ENCODE data around the gene SF3A2.

SF3A2 gene

DNA sequence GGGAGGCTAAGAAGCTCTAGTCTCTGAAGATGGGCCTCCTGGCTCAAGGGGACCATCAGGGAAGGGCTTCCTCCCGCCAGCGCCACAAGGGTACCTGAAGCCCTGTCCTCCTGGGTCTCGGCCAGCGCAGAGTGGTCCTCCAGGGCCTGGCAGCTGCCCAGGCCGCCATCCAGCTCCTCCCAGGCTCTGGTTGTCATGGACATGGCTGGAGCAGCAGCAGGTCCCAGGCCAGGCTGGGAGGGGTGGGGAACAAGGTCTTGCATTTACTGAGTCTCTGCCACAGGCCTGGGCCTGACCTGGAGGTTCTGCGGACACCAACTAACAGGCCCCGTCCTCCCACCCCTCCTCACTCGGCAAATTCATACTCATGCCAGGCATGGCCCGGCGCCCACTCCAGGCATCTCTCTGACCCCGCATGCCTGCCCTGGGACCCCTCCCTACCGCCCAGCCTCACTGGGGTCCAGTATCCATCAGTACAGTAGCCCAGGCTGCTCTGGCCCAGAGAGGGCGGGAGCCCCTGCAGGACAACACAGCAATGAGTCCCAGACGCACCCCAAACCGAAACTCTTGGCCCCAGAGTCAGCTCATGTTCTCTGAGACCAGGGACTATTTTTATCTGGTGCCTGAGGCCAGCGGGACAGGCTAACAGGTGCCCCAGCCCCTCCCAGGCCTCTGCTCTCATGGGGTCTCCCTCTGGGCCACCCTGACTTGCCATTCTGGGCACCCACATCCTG lies 18.7 kb downstream of the SF3A2 start:
- no peaks in the 10 kb centered on the region for H3K4me1 ChIP-seq (ENCODE audit: insufficient read depth, low read length)
- H3K9me3 ChIP-seq (ENCODE audit: control insufficient read depth, insufficient read depth, low read length) = no peaks in the 10 kb centered on the region
- no peak overlapping the region for H3K9ac ChIP-seq (ENCODE audit: low read depth, low read length)
- no peaks in the 10 kb centered on the region for H3K36me3 ChIP-seq (ENCODE audit: insufficient read depth, low read length)

DNA sequence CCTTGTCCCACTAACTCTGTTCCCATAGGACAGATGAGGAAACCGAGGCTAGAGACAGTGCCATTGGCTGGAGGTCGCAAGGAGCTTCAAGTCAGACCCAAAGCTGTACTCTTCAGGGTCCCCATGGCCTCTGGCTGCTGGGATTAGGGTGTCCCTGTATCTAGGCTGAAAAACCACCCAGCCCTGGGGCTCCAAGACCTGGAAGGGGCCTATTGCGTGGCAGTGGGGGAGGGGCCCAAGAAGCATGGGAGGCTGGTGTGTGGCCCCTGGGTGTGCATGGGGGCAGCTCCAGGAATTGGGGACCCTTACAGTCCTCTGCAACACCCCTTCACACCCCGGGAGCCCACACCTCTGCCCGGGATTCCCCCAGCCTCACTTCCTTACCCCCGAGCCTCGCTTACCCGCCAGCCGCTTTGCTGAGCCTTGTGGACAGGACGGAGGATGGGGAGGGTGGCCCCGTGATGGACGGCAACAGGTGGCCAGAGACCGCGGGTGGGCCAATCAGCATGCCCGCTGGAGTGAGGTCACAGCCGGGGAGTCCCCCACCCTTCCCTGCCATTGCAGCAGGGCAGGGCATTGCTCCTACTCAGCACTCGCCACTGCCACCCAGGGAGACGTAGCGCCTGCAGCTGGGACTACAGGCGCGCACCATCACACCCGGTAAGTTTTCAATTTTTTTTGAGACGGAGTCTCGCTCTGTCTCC lies 19.5 kb downstream of the SF3A2 start, which contains the start of gene JSRP1:
TSS of gene JSRP1 (minus strand) at position 436 of the 704 bp plus-strand sequence. CDS start 1,103 bp downstream, outside the sequence.
- Histone ChIP-seq H3K9me3 (ENCODE audit: control insufficient read depth, insufficient read depth, low read length) (no peaks in the 10 kb centered on the region), H3K36me3 (ENCODE audit: insufficient read depth, low read length) (no peaks in the 10 kb centered on the region), H3K4me1 (ENCODE audit: insufficient read depth, low read length) (no peaks in the 10 kb centered on the region), H3K9ac (ENCODE audit: low read depth, low read length) (no peak within 1 kb of the TSS)

DNA sequence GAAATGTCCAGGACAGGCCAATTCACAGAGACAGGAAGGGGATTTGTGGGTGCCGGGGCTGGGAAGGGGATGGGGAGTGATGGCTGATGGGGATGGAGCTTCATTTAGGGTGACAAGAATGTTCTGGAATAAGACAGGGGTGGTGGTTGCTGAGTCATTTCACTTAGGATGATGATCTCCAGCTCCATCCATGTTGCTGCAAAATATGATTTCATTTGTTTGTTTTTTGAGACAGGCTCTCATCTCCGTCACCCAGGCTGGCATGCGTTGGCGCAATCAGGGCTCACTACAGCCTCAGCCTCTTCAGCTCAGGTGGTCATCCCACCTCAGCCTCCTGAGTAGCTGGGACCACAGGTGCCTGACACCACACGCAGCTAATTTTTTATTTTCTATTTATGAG lies 22.7 kb downstream of the SF3A2 start:
- no peaks in the 10 kb centered on the region for H3K36me3 ChIP-seq (ENCODE audit: insufficient read depth, low read length)
- H3K4me1 ChIP-seq (ENCODE audit: insufficient read depth, low read length) = no peaks in the 10 kb centered on the region
- H3K9me3 ChIP-seq (ENCODE audit: control insufficient read depth, insufficient read depth, low read length) = no peaks in the 10 kb centered on the region
- no peak overlapping the region for H3K9ac ChIP-seq (ENCODE audit: low read depth, low read length)

DNA sequence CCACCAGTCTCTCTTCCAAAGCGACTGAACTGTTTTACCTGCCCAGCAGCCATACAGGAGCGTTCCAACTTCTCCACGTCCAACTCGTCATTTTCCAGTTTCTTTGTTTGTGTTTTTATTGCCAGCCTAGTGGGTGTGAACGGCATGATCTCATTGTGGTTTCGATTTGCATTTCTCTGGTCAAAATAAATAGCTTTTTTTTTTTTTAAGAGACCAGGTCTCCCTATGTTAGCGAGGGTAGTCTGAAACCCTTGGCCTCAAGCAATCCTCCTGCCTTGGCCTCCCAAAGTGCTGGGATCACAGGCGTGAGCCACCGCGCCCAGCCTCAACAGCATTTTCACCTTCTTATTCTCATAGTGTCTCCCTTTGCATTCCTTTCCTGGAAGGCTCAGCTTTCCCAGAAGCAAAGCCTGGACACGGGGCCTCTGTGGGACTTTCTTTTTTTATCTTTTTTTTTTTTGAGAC lies 23.7 kb downstream of the SF3A2 start:
- H3K4me1 ChIP-seq (ENCODE audit: insufficient read depth, low read length) = no peaks in the 10 kb centered on the region
- no peak overlapping the region for H3K9ac ChIP-seq (ENCODE audit: low read depth, low read length)

GRCh38 chr19:2261438-2262172 lies 25.0 kb downstream of the SF3A2 start:
- Histone ChIP-seq H3K36me3 (ENCODE audit: insufficient read depth, low read length) (no peaks in the 10 kb centered on the region), H3K9ac (ENCODE audit: low read depth, low read length) (no peak overlapping the region), H3K4me1 (ENCODE audit: insufficient read depth, low read length) (no peaks in the 10 kb centered on the region), H3K9me3 (ENCODE audit: control insufficient read depth, insufficient read depth, low read length) (no peaks in the 10 kb centered on the region)

More for the DNA sequence above, 23.7 kb downstream of the SF3A2 start:
- Histone ChIP-seq H3K36me3 (ENCODE audit: insufficient read depth, low read length) (no peaks in the 10 kb centered on the region), H3K9me3 (ENCODE audit: control insufficient read depth, insufficient read depth, low read length) (no peaks in the 10 kb centered on the region)

- Histone ChIP-seq H3K36me3 (ENCODE audit: insufficient read depth, low read length) (no peaks in the 10 kb centered on the region), H3K9me3 (ENCODE audit: control insufficient read depth, insufficient read depth, low read length) (no peaks in the 10 kb centered on the region), H3K4me1 (ENCODE audit: insufficient read depth, low read length) (no peaks in the 10 kb centered on the region), H3K9ac (ENCODE audit: low read depth, low read length) (no peak overlapping the region)
Measured at GRCh38 chr19:2266183-2266993, 29.8 kb downstream of the SF3A2 start.

GRCh38 chr19:2268480-2268830 lies 31.8 kb downstream of the SF3A2 start:
- H3K9me3 ChIP-seq (ENCODE audit: control insufficient read depth, insufficient read depth, low read length) = no peaks in the 10 kb centered on the region
- H3K4me1 ChIP-seq (ENCODE audit: insufficient read depth, low read length) = no peaks in the 10 kb centered on the region
- peaks cover 5% of the 10 kb centered on the region for H3K36me3 ChIP-seq (ENCODE audit: insufficient read depth, low read length)
- H3K9ac ChIP-seq (ENCODE audit: low read depth, low read length) = peak overlapping the region; percentile 97

DNA sequence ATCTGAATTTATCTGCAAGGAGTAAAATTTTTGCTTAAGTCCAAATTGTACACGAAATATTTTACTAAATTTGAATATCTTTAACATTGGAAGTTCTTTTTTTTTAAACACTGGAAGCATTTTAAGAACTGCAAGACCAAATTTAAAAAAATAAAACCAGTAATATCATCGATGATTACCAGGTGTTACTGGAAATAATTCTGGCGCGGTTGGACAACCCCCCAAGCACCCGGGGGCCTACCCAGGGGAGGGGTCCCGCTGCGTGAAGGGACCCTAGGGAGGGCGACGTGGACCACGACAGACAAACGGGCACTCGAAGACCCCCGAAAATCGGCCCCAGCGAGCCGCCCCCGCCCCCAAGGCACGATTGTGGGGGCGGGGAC lies 32.2 kb downstream of the SF3A2 start:
- H3K36me3 ChIP-seq (ENCODE audit: insufficient read depth, low read length) = peaks cover 5% of the 10 kb centered on the region
- no peaks in the 10 kb centered on the region for H3K9me3 ChIP-seq (ENCODE audit: control insufficient read depth, insufficient read depth, low read length)
- peak overlapping the region; percentile 97 for H3K9ac ChIP-seq (ENCODE audit: low read depth, low read length)
- H3K4me1 ChIP-seq (ENCODE audit: insufficient read depth, low read length) = no peaks in the 10 kb centered on the region

- no peaks in the 10 kb centered on the region for H3K9me3 ChIP-seq (ENCODE audit: control insufficient read depth, insufficient read depth, low read length)
- H3K9ac ChIP-seq (ENCODE audit: low read depth, low read length) = peak overlapping the region; percentile 99
- peaks cover 5% of the 10 kb centered on the region for H3K36me3 ChIP-seq (ENCODE audit: insufficient read depth, low read length)
- no peaks in the 10 kb centered on the region for H3K4me1 ChIP-seq (ENCODE audit: insufficient read depth, low read length)
Measured at GRCh38 chr19:2269244-2270156, 32.9 kb downstream of the SF3A2 start.

DNA sequence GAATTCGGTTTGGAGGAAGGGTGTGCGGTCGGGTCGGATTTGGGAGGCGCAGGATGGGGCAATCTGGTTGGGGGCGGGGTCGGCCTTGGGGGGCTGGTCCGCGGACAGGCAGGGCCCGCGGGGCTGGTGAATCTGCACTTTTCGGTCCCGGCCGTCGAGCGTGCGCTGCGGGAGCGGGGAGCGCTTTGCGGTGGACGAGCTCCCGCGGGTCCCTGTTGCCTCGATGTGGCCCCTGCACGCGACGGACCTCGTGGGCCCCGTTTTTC lies 33.5 kb downstream of the SF3A2 start:
- Histone ChIP-seq H3K9me3 (ENCODE audit: control insufficient read depth, insufficient read depth, low read length) (no peaks in the 10 kb centered on the region), H3K9ac (ENCODE audit: low read depth, low read length) (peak overlapping the region; percentile 99), H3K36me3 (ENCODE audit: insufficient read depth, low read length) (peaks cover 5% of the 10 kb centered on the region), H3K4me1 (ENCODE audit: insufficient read depth, low read length) (no peaks in the 10 kb centered on the region)

DNA sequence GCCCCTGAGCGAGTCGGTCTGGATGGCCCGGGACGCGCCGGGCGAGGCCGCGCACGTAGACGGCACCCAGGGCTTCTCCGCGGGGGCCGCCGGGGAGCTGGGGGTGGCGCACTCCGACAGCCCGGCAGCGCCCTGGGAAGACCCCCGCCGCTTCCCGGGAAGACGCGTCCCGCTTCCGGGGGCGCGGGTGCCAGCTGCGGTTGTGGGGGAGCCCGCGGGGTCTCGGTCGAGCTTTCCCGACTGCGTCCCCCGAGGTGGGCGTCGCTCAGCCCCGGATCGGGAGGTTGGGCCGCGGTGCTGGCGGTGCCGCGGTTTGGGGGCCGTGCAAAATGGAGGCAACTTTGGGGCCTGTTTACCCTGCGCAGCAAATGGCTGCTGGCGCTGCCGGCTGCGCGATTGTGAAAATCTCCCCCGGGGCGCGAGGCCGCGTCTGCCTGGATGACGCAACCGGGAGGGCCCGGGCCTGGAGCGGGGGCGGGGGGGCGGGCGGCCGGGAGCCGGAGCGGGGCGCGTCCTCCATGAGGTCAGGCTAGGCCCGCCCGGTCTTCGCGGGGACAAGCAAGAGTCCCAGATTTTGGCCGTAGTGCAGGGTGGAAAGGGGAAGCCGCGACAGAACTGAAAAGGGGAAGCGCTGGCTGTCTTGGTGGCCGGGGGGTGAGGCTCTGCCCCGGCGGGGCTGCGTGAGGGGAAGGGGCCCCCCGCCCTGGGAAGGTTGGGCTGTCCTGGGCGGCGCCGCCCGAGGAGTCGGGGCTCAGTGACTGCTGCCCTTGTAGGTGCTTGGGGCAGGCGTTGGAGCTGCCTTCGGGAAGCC lies 34.0 kb downstream of the SF3A2 start:
- Histone ChIP-seq H3K9me3 (ENCODE audit: control insufficient read depth, insufficient read depth, low read length) (no peaks in the 10 kb centered on the region), H3K36me3 (ENCODE audit: insufficient read depth, low read length) (peaks cover 5% of the 10 kb centered on the region), H3K9ac (ENCODE audit: low read depth, low read length) (peak overlapping the region; percentile 99), H3K4me1 (ENCODE audit: insufficient read depth, low read length) (peaks cover 3% of the 10 kb centered on the region; the same call in 1 of the 2 replicates)

DNA sequence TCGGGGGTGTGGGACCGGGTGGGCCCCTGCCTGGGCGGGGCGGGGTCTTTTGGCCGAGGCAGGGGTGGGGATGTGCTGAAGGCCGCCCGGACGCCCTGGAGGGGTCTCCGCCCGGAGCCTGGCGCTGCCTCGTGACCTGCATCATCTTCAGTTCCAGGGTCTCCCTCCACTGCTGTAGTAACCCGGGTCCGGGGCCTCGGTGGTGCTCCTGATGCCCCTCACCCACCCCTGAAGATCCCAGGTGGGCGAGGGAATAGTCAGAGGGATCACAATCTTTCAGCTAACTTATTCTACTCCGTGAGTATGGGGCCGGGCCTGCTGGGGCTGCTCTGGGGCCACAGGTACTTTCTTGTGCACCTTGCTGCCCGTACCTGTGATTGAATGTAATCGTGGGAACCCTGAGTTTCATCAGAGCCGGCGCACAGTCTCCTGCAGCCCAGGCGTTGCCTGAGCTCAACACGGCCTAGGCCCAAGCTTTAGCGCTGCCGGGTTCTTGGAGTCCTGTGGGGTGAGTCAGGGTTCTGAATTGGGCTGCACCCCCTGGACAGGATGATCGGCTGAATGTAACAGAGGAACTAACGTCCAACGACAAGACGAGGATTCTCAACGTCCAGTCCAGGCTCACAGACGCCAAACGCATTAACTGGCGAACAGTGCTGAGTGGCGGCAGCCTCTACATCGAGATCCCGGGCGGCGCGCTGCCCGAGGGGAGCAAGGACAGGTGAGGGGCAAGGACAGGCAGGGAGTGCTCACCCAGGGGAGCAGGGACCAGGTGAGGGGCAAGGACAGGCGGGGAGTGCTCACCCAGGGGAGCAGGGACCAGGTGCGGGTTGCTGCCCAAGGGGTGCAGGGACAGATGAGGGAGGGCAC lies 34.8 kb downstream of the SF3A2 start:
- peaks cover 3% of the 10 kb centered on the region; the same call in 1 of the 2 replicates for H3K4me1 ChIP-seq (ENCODE audit: insufficient read depth, low read length)
- peak overlapping the region; percentile 99 for H3K9ac ChIP-seq (ENCODE audit: low read depth, low read length)
- H3K9me3 ChIP-seq (ENCODE audit: control insufficient read depth, insufficient read depth, low read length) = no peaks in the 10 kb centered on the region
- H3K36me3 ChIP-seq (ENCODE audit: insufficient read depth, low read length) = peaks cover 5% of the 10 kb centered on the region
